GM12878 (cell line): ENCODE measurements around the gene NGF. TPM values are rescaled to one million over a fixed set of nuclear protein-coding genes. Genes with fewer than 3 reads are reported as not detected.

Experiments
- ATAC-seq: fragments of 200-7000 bp; cut with Tn5 transposase; 3 replicates; pipeline ENCODE4 v1.9.1; 2020; ENCODE audit warnings: mild to moderate bottlenecking, moderate library complexity
- BruUV-seq: library from RNA; stranded (reverse); fragments of 400-500 nt; replicated peaks from 2 replicates; lab custom pipeline; 2021; lab: Mats Ljungman, UMichigan
- CTCF ChIA-PET: fragments of 300-600 bp; sonication (Branson Sonifier 250); formaldehyde crosslinking; extraction: SDS; loops from one replicate; lab custom pipeline; 2021; ENCODE audit warnings: inconsistent platforms; lab: Yijun Ruan, JAX
- POLR2A ChIA-PET: fragments of 350-600 bp; formaldehyde crosslinking; extraction: SDS; loops from one replicate; lab custom pipeline; 2021; ENCODE audit warnings: inconsistent platforms; lab: Charles Lee
- RAD21 ChIA-PET: fragments of 300-600 bp; sonication (Branson Sonifier 250); formaldehyde crosslinking; loops from one replicate; lab custom pipeline; 2023; ENCODE audit warnings: antibody characterized with exemption; ENCODE audit not compliant: unreplicated experiment; lab: Charles Lee
- SMC1A ChIA-PET: fragments of 300-600 bp; sonication (Branson Sonifier 250); formaldehyde crosslinking; loops from one replicate; lab custom pipeline; 2023; ENCODE audit not compliant: unreplicated experiment, uncharacterized antibody; lab: Charles Lee
- DNase-seq: peaks from one replicate; pipeline ENCODE4 v3.0.0-alpha.2; 2011; ENCODE audit warnings: low read depth, low spot score
- FAIRE-seq: peaks from 3 replicates; lab custom pipeline; 2011; peaks lifted over from hg19 to GRCh38; lab: Jason Lieb, UNC
- H2AFZ ChIP-seq: 2 replicates; pipeline ENCODE4 v1.6.0; 2011; ENCODE audit warnings: low read depth, low read length, control low read depth; ENCODE audit not compliant: control insufficient read depth
- H3K27ac ChIP-seq: 2 replicates; pipeline ENCODE4 v1.5.1; 2011; ENCODE audit warnings: control low read depth; ENCODE audit not compliant: control insufficient read depth, insufficient read depth
- H3K27me3 ChIP-seq, 2 experiments: replicated peaks in 1 of 2; 2 replicates each; pipeline versions ENCODE4 v1.6.0 to v1.6.1; 2011; ENCODE audit warnings: low read length in 1 of 2; ENCODE audit not compliant: control insufficient read depth in 2 of 2, insufficient read depth in 2 of 2
- H3K36me3 ChIP-seq, 2 experiments: 2 replicates each; pipeline ENCODE4 v1.5.1; 2011; ENCODE audit warnings: low read length in 1 of 2; ENCODE audit not compliant: control insufficient read depth in 2 of 2, insufficient read depth in 2 of 2
- H3K4me1 ChIP-seq: 2 replicates; pipeline ENCODE4 v1.6.1; 2011; ENCODE audit warnings: mild to moderate bottlenecking, low read length, moderate library complexity, mixed read lengths; ENCODE audit not compliant: control insufficient read depth, insufficient read depth
- H3K4me2 ChIP-seq: 2 replicates; pipeline ENCODE4 v1.6.0; 2011; ENCODE audit warnings: control low read depth; ENCODE audit not compliant: control insufficient read depth, insufficient read depth
- H3K4me3 ChIP-seq: fragments of 200-600 bp; sonication (generic); 2 replicates; pipeline ENCODE4 v1.5.1; 2016
- H3K79me2 ChIP-seq: 2 replicates; pipeline ENCODE4 v1.6.0; 2011; ENCODE audit warnings: low read length; ENCODE audit not compliant: control insufficient read depth, insufficient read depth
- H3K9ac ChIP-seq: 2 replicates; pipeline ENCODE4 v1.8.0; 2011; ENCODE audit warnings: low read length, control low read depth, mixed read lengths; ENCODE audit not compliant: control insufficient read depth, insufficient read depth
- H3K9me3 ChIP-seq: replicated peaks from 3 replicates; pipeline ENCODE4 v1.5.1; 2011; ENCODE audit warnings: mild to moderate bottlenecking, low read length; ENCODE audit not compliant: control insufficient read depth, insufficient read depth
- H4K20me1 ChIP-seq: 2 replicates; pipeline ENCODE4 v1.6.0; 2011; ENCODE audit not compliant: control insufficient read depth, insufficient read depth
- BMI1 ChIP-seq: fragments of 450-650 bp; IDR thresholded peaks from 2 replicates; pipeline ENCODE4 v1.6.1; 2016; ENCODE audit warnings: mild to moderate bottlenecking, moderate library complexity, borderline replicate concordance
- DPF2 ChIP-seq: fragments of 450-650 bp; IDR thresholded peaks from 2 replicates; pipeline ENCODE4 v1.6.1; 2017; ENCODE audit warnings: mild to moderate bottlenecking
- ELK1 ChIP-seq: IDR thresholded peaks from 2 replicates; pipeline ENCODE4 v1.6.1; 2012; ENCODE audit warnings: low read depth, low read length, improper control_type of control experiment
- EZH2 ChIP-seq: IDR thresholded peaks from 2 replicates; pipeline ENCODE4 v1.6.1; 2012; ENCODE audit warnings: low read depth, mild to moderate bottlenecking, control low read depth, inconsistent platforms, low read length, borderline replicate concordance; ENCODE audit not compliant: control insufficient read depth
- HDGF ChIP-seq: fragments of 450-650 bp; IDR thresholded peaks from 2 replicates; pipeline ENCODE4 v1.6.1; 2016; ENCODE audit warnings: antibody characterized with exemption
- KLF5 ChIP-seq: fragments of 450-650 bp; IDR thresholded peaks from 2 replicates; pipeline ENCODE4 v1.6.1; 2014; ENCODE audit warnings: mild to moderate bottlenecking; ENCODE audit not compliant: partially characterized antibody
- MYB ChIP-seq: fragments of 150-350 bp; IDR thresholded peaks from 2 replicates; pipeline ENCODE4 v1.6.1; 2014; ENCODE audit warnings: mild to moderate bottlenecking, low read depth, low read length, borderline replicate concordance
- NFYB ChIP-seq: IDR thresholded peaks from 2 replicates; pipeline ENCODE4 v1.6.1; 2011; ENCODE audit warnings: low read depth, mild to moderate bottlenecking, low read length, improper control_type of control experiment, moderate library complexity; ENCODE audit not compliant: insufficient read depth
- PAX8 ChIP-seq: fragments of 450-650 bp; IDR thresholded peaks from 2 replicates; pipeline ENCODE4 v1.6.1; 2017; ENCODE audit warnings: mild to moderate bottlenecking, moderate library complexity
- SMAD1 ChIP-seq: fragments of 450-650 bp; IDR thresholded peaks from 2 replicates; pipeline ENCODE4 v1.6.1; 2018; ENCODE audit warnings: mild to moderate bottlenecking, low read depth; ENCODE audit not compliant: partially characterized antibody
- SUZ12 ChIP-seq: fragments of 200-600 bp; sonication (generic); IDR thresholded peaks from one replicate; pipeline ENCODE4 v1.6.1; 2018; ENCODE audit warnings: antibody characterized with exemption, mild to moderate bottlenecking; ENCODE audit not compliant: unreplicated experiment
- WGBS: methylation state at CpG from one replicate; pipeline ENCODE4 v1.1.6; 2016; ENCODE audit warnings: low lambda C conversion rate; ENCODE audit not compliant: insufficient replicate concordance, insufficient coverage; ENCODE audit errors: missing lambda C conversion rate; 5-methylcytosine and 5-hydroxymethylcytosine counted together
- in situ Hi-C: fragments of 300-500 bp; cut with MboI; formaldehyde crosslinking; loops from 9 replicates; pipeline ENCODE4 v1.14.3; 2018; ENCODE audit warnings: mixed read lengths
- intact Hi-C: fragments of 100-400 bp; cut with micrococcal nuclease; formaldehyde crosslinking; loops from one replicate; pipeline ENCODE4 v1.14.2; 2022; ENCODE audit not compliant: unreplicated experiment
- polyA plus RNA-seq, 11 experiments: library from polyadenylated mRNA; depleted of rRNA in 4 of 11; unstranded in 6 of 11; stranded (reverse) in 5 of 11; fragments of >200 nt; fragmentation: Nextera tagmentation in 4 of 11; fragmentation: Illumina TruSeq in 1 of 11; extraction: Ambion mirVana in 4 of 11; extraction: Trizol in 1 of 11; gene quantifications; 1 replicate in 1 of 11; 2 replicates in 10 of 11; pipeline versions ENCODE4 v1.2.1 to v1.2.3, GENCODE V29; 2011 to 2016; ENCODE audit warnings: inconsistent platforms in 2 of 11, missing spikeins in 2 of 11, low read depth in 1 of 11
- total RNA-seq, 4 experiments: library from RNA; depleted of rRNA in 3 of 4; stranded (reverse); fragments of >200 nt in 3 of 4; fragmentation: Illumina TruSeq in 1 of 4; extraction: Trizol in 1 of 4; gene quantifications; 2 replicates each; pipeline versions ENCODE4 v1.2.1 to v1.2.3, GENCODE V29; 2013 to 2021

The NGF gene
- total and polyA plus RNA-seq, 10 of the 15 experiments (the other 5 are each of a cell fraction or from before 2014, with no cell fraction given): not detected

DNA sequence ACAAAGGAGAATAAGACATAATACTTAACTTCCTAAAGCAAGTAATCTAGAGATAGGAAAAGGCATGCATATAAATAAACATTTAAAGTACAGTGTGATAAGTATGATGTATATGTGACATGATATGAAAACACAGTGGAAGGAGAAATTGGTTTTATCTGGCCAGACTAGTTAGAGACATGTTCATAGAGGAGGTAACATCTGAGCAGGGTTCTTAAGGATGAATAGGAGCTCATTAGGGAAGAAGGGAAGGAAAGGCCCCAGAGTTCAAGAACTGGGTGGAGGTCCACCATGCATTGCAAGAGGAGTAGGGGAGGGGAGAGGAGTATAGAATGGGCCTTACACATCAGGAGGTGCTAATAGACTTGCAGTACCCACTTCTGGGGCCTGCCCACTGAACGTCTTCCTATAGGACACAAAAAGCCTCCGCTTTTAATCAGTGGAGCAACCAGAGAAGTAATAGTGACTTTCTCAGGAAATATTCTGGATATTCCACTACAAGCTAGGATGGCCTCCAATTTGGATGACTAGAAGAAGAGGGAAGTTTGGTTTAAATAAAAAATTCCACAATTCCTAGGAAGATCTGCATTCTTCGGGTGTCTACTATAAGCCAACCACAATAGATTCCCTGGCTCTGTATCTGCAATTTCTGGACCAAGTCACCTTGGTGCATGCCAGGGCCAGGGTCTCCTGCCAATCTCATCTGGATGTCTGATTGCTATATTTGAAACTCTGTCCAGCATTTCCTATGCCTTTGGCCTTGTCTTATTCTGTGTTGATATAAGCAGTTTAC lies 41.9 kb downstream of the NGF start:
- Histone ChIP-seq H3K9ac (no peak overlapping the region), H3K79me2 (no peaks in the 10 kb centered on the region), H3K27me3 (peaks cover 0 to 9% of the 10 kb centered on the region in 2 experiments; a peak in 1 of 4 replicates), H3K4me3 (no peak overlapping the region), H2AFZ (no peak overlapping the region), H3K9me3 (peaks cover 2% of the 10 kb centered on the region; the same call in 2 of the 3 replicates), H3K36me3 (no peaks in the 10 kb centered on the region), H4K20me1 (no peaks in the 10 kb centered on the region)
- DNase-seq (no peak), ATAC-seq (no peak), FAIRE-seq (no peak)
- in situ Hi-C loops (no loop called here), intact Hi-C loops (no loop called here)
- whole genome bisulfite sequencing: 74% methylated on average over 3 of the region's 3 CpGs
- ChIA-PET POLR2A (interaction anchor here (1.0 kb wide), 1 partner anchor 16 kb away, joined by 3 read pairs; no protein-coding TSS in a partner anchor), SMC1A (no interaction called here)
- no TSS peak for BruUV-seq
- no peak for TF ChIP-seq SMAD1
- no peak for TF ChIP-seq PAX8
- TF ChIP-seq NFYB: no peak
- no peak for TF ChIP-seq EZH2
- no peak for TF ChIP-seq HDGF
- no peak for TF ChIP-seq BMI1
- TF ChIP-seq SUZ12: no peak
- no peak for TF ChIP-seq DPF2
- no peak for TF ChIP-seq KLF5
- no peak for TF ChIP-seq ELK1
- TF ChIP-seq MYB: no peak
- TF ChIP-seq, all 136 proteins: peak for 0
- no peak overlapping the region for H3K27ac ChIP-seq
- RAD21 ChIA-PET: no interaction called here
- CTCF ChIA-PET: interaction anchor here (1.4 kb wide), 1 partner anchor 11 kb away, joined by 3 read pairs; no protein-coding TSS in a partner anchor
- H3K4me2 ChIP-seq: no peak overlapping the region
- peaks cover 4% of the 10 kb centered on the region; the same call in 1 of the 2 replicates for H3K4me1 ChIP-seq
